G401.6 (cell line): ENCODE measurements around the gene SIRT5.

Experiments
- FAIRE-seq: peaks from 2 replicates; lab custom pipeline; 2012; peaks lifted over from hg19 to GRCh38; lab: Jason Lieb, UNC

SIRT5 gene

GRCh38 chr6:13635948-13636658 is 61.7 kb downstream of the SIRT5 start:
- FAIRE-seq: no peak

DNA sequence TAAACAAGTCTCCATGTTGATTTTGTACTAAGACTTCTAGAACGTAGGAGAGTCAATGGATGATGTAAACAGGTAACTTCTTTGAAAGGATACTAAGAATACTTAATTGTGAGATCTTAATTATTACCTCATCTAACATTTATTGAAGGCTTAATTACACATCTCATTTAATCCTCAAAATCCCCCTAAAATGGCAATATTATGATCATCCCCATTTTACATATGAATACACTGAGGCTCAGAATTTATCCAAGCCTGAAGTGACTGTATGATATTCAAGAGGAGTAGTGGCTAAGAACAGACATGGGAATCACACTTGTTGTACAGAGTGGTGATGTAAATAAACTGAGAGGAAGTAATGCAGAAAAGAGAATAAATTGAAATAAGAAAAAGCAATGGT is 63.6 kb downstream of the SIRT5 start:
- no peak for FAIRE-seq

- FAIRE-seq: no peak
Observed at GRCh38 chr6:13638626-13639025, 64.2 kb downstream of the SIRT5 start.

GRCh38 chr6:13641315-13641714 is 66.9 kb downstream of the SIRT5 start:
- no peak for FAIRE-seq

- no peak for FAIRE-seq
Observed at GRCh38 chr6:13643125-13643524, 68.7 kb downstream of the SIRT5 start.

DNA sequence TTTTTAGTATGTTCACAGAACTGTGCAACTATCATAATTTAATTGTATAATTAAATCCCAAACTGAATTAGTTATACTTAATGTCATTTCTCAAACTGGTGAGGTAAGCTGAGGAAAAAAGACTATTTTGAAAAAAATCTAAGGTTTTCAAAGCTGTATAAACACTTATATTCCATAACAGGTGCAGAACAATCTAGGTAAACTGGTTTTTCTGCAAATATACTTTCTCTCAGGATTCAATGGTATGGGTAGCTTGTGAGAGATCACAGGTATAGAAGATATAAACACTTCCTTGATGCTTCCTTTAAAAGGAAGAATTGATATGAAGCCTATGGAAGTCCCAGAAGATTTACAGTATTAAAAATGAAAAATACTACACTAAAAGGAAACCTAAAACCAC is 74.4 kb downstream of the SIRT5 start:
- no peak for FAIRE-seq

DNA sequence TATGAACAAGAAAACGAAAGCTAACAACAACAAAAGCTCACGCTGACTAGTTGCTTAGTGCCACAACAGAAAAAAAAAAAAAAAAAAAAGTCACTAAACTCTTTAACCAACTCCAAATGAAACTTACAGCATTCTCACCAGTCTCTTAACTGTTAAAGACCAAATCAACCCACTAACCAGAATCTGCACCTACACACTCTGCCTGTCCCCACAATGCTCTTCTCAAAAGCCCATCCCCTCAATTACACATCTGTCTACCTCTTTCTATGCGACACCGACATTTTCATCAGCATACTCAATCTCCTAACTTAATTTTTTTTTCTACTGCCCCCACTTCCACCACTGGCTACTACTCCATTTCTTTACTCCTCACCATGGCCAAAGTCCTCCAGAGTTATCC is 75.0 kb downstream of the SIRT5 start:
- no peak for FAIRE-seq

DNA sequence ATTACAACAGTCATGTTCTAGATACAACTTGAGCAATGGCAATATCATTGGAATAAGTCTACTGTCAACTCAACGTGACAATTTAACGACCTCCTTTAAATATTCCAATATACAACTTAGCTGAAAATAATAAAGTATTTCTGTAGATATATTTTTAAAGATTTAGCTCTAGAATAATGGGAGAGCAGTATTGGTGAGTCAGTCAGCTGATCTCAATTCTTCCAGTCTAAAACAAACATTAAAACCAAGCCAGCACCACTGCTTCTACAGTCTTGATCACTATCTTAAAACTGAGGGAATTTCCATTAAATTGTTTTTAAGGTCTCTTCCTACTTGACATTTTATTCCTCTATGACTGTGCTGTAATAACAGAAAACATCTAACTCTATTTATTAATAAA is 78.9 kb downstream of the SIRT5 start:
- no peak for FAIRE-seq

DNA sequence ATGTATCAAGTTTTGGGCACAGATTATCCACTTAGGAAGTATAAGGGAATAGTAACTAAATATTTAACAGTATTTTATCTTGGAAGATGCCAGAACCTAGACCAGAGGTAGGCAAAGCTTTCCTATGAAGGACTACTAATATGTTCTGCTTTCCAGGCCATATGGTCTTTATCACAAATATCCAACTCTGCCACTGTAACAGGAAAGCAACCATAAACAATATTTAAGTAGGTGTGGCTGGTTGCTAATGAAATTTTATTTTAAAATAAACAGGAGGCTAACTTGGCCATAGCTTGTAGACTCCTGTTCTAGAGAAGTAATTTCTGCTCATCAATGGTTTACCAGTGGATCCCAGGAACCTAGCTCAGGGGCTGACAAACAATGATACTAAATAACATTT is 80.1 kb downstream of the SIRT5 start:
- FAIRE-seq: no peak

- FAIRE-seq: no peak
Observed at GRCh38 chr6:13655700-13656099, 81.3 kb downstream of the SIRT5 start.

DNA sequence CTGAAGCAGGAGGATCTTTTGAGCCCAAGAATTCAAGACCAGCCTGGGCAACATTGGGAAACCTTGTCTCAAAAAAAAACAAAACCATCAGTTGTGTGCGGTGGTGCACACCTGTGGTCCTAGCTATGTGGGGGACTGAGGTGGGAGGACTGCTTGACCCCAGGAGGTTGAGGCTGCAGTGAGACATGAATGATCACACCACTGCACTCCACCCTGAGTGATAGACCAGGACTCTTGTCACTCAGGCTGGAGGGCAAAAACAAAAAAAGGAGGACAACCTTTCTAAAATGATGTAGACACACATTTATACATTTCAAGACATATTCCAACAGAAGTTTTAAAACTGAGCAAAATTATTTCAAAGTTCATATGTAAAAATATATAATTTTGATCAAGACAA is 85.9 kb downstream of the SIRT5 start:
- no peak for FAIRE-seq

GRCh38 chr6:13660893-13661292 is 86.5 kb downstream of the SIRT5 start:
- FAIRE-seq: no peak

- no peak for FAIRE-seq
Observed at GRCh38 chr6:13661647-13662046, 87.2 kb downstream of the SIRT5 start.

- no peak for FAIRE-seq
Observed at GRCh38 chr6:13662651-13663334, 88.4 kb downstream of the SIRT5 start.

- FAIRE-seq: no peak
Observed at GRCh38 chr6:13663986-13664385, 89.6 kb downstream of the SIRT5 start.
